HFFc6 (cell line): Measurements from ENCODE around the gene ASCL2. TPM values are rescaled to one million over a fixed set of nuclear protein-coding genes. Genes with fewer than 3 reads are reported as not detected.
"Not testable (repeated sequence)": the region's sequence is repeated elsewhere in the genome, so short reads cannot be mapped to it uniquely, and the experiment has no call there.

Source experiments
- DNase-seq: peaks from one replicate; pipeline ENCODE4 v3.0.0-alpha.2; 2018
- H3K27ac Mint-ChIP-seq: 2 replicates; pipeline ENCODE4 v1.8.0; 2020; ENCODE audit warnings: mild to moderate bottlenecking, mixed read lengths
- H3K27me3 Mint-ChIP-seq: 2 replicates; pipeline ENCODE4 v1.8.0; 2021; ENCODE audit warnings: mild to moderate bottlenecking, moderate library complexity, mixed read lengths; ENCODE audit not compliant: insufficient read depth
- H3K36me3 Mint-ChIP-seq: 2 replicates; pipeline ENCODE4 v1.8.0; 2021; ENCODE audit warnings: low read depth, mixed read lengths
- H3K4me1 Mint-ChIP-seq: 2 replicates; pipeline ENCODE4 v1.8.0; 2020; ENCODE audit warnings: low read depth, mixed read lengths
- H3K4me3 Mint-ChIP-seq: 2 replicates; pipeline ENCODE4 v1.8.0; 2020; ENCODE audit warnings: mild to moderate bottlenecking, moderate library complexity, mixed read lengths
- H3K9me3 Mint-ChIP-seq: 2 replicates; pipeline ENCODE4 v1.8.0; 2020; ENCODE audit warnings: mild to moderate bottlenecking, mixed read lengths
- CTCF ChIP-seq: fragments of 200-600 bp; sonication (generic); IDR thresholded peaks from 2 replicates; pipeline ENCODE4 v1.5.0; 2021; ENCODE audit warnings: antibody characterized with exemption, mild to moderate bottlenecking
- total RNA-seq, 6 experiments: library from RNA; stranded (reverse); fragmentation: NEBNext Ultra II Directional; extraction: Animal tissue kit (Norgen Biotek cat#: 25700); gene quantifications; 2 replicates in 1 of 6; 3 replicates in 5 of 6; pipeline ENCODE4 v1.2.3, GENCODE V29; 2021

Gene ASCL2
- total RNA-seq, 6 experiments from 2014 or later = not detected

DNA sequence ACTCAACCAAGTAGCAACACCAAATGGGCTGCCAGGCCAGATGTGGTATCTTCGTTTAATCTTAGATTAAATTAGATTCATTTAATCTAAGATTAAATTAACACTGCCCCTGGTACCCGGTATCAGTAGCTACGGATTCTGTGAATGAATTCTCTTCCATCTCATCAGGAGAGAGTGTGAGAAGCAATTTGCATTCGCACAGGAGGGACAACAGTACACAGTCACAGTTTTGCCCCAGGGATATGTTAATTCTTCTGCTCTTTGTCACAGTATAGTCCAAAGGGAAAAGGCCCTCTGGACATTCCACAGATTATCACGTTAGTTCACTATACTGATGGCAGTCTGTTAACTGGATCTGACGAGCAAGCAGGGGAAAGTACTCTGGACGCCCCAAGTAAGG is 22.9 kb downstream of the ASCL2 start:
- H3K36me3 Mint-ChIP-seq = no peaks in the 10 kb centered on the region
- H3K4me1 Mint-ChIP-seq = no peaks in the 10 kb centered on the region
- H3K9me3 Mint-ChIP-seq = 0 out of 2 replicates have a peak, but pooled peaks cover 3% of the 10 kb centered on the region
- no peak overlapping the region for H3K27ac Mint-ChIP-seq
- TF ChIP-seq CTCF = no peak
- no peak overlapping the region for H3K4me3 Mint-ChIP-seq
- peaks cover 34% of the 10 kb centered on the region for H3K27me3 Mint-ChIP-seq
- no peak for DNase-seq

- no peak for TF ChIP-seq CTCF
- Mint-ChIP-seq H3K9me3 (0 out of 2 replicates have a peak, but pooled peaks cover 3% of the 10 kb centered on the region), H3K27ac (no peak overlapping the region), H3K4me3 (no peak overlapping the region), H3K4me1 (no peaks in the 10 kb centered on the region), H3K27me3 (peaks cover 36% of the 10 kb centered on the region), H3K36me3 (no peaks in the 10 kb centered on the region)
- no peak for DNase-seq
These were observed 29.6 kb downstream of the ASCL2 start for GRCh38 chr11:2240834-2241233.

DNA sequence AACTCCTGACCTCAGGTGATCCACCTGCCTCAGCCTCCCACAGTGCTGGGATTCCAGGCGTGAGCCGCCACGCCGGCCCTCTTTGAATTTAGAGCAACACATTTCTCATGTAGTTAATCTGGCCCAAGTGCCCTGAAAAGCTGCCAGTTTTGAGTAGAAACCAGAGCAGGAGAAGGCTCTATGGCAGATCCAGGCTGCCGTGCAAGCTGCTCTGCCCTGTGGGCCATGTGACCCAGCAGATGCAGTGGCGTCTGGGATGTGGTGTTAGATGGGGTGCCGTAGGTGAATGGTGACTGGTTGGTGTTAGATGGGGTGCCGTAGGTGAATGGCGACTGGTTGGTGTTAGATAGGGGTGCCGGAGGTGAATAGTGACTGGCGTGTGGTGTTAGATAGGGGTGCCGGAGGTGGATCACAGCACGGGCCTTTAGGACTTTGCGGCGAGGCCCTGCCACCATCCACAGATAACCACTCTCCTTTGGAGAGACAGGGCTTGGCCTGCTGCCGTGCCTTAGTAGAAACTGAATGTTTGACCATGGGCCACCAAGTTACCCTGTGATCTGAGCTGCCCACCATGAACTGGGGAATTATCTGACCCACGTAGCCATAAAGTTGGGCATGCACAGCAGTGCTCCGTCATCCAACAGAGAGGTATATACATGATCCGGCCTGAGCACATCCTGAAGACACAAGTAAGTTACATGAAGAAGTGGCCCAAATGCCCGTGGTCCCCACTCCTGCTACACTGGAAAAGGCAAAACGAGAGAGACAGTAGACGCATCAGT is 32.7 kb downstream of the ASCL2 start:
- Mint-ChIP-seq H3K9me3 (no peaks in the 10 kb centered on the region), H3K4me3 (no peak overlapping the region), H3K27ac (no peak overlapping the region), H3K36me3 (no peaks in the 10 kb centered on the region), H3K4me1 (no peaks in the 10 kb centered on the region), H3K27me3 (peaks cover 29% of the 10 kb centered on the region)
- DNase-seq = no peak
- TF ChIP-seq CTCF = no peak

GRCh38 chr11:2236381-2237134 is 33.8 kb downstream of the ASCL2 start:
- not testable (repeated sequence) for H3K36me3 Mint-ChIP-seq, H3K9me3 Mint-ChIP-seq, H3K4me1 Mint-ChIP-seq, H3K4me3 Mint-ChIP-seq, DNase-seq, H3K27ac Mint-ChIP-seq
- peaks cover 27% of the 10 kb centered on the region for H3K27me3 Mint-ChIP-seq

DNA sequence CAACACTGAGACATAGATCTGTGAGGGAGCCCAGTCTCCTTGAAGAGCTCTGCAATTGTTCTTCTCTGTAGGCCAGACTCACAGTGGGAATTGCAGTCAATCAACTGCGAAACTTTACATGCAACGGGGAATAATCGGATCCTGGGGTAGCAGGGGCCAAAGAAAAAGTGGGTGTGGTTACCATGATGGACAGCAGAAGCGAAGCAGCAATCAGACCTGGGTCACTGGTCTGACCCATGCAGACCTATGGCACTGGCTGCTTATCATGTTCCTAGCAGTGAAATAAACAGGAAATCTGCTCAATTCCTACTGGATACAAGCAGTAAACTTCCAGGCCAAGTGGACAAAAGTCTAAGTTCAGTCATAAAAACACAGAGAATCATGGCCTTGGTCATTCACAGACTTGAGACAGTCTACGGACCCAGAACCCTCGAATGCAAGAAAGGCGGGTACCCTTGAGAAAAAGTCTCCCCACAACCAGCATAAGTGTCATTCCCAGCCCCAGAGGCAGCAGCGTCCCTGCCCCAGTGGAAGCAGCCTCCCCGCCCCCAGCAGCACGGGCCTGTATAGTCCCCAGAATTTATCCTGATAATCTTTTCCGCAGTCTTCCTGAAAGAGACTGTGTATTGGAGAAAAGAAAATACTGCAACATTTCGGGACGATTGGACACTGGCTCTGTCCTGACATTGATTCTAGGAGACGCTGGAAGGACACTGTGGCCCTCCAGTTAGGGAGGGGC is 34.6 kb downstream of the ASCL2 start:
- no peak for TF ChIP-seq CTCF
- no peaks in the 10 kb centered on the region for H3K36me3 Mint-ChIP-seq
- no peak overlapping the region for H3K27ac Mint-ChIP-seq
- no peak overlapping the region for H3K4me3 Mint-ChIP-seq
- DNase-seq = no peak
- H3K27me3 Mint-ChIP-seq = peaks cover 27% of the 10 kb centered on the region
- H3K4me1 Mint-ChIP-seq = no peaks in the 10 kb centered on the region
- H3K9me3 Mint-ChIP-seq = no peaks in the 10 kb centered on the region
